Uterus (tissue), 4 donors: ENCODE measurements around the gene PSD4. TPM values are rescaled to one million over a fixed set of nuclear protein-coding genes. Genes with fewer than 3 reads are reported as not detected.

Experiments
- DNase-seq, 2 donors: peaks; one replicate each; pipeline ENCODE4 v3.0.0-alpha.2; 2019 to 2020
- H3K27ac ChIP-seq, 2 donors: fragments of 200-600 bp; sonication (generic); 1 replicate in 1 of 2; 2 replicates in 1 of 2; pipeline ENCODE4 v1.5.1; 2016 to 2018
- H3K27me3 ChIP-seq, 2 donors: fragments of 200-600 bp; sonication (generic); one replicate each; pipeline ENCODE4 v1.5.1; 2018 to 2019; ENCODE audit warnings: control low read depth in 1 of 2
- H3K36me3 ChIP-seq, 2 donors: fragments of 200-600 bp; sonication (generic); one replicate each; pipeline ENCODE4 v1.5.1; 2019; ENCODE audit warnings: control low read depth in 1 of 2
- H3K4me1 ChIP-seq, 2 donors: fragments of 200-600 bp; sonication (generic); one replicate each; pipeline ENCODE4 v1.5.1; 2018 to 2019; ENCODE audit warnings: control low read depth in 1 of 2
- H3K4me3 ChIP-seq, 2 donors: fragments of 200-600 bp; sonication (generic); 1 replicate in 1 of 2; 2 replicates in 1 of 2; pipeline ENCODE4 v1.5.1; 2018 to 2019; ENCODE audit warnings: mild to moderate bottlenecking in 1 of 2
- H3K9me3 ChIP-seq, 2 donors: fragments of 200-600 bp; sonication (generic); one replicate each; pipeline ENCODE4 v1.5.1; 2019; ENCODE audit warnings: control low read depth in 1 of 2
- CTCF ChIP-seq, 4 experiments: fragments of 200-600 bp in 2 of 4; fragments of 450-650 bp in 2 of 4; sonication (generic) in 2 of 4; IDR thresholded peaks; one replicate each; pipeline ENCODE4 v1.5.1; 2016 to 2019; ENCODE audit warnings: antibody characterized with exemption in 4 of 4, mild to moderate bottlenecking in 2 of 4, moderate library complexity in 1 of 4
- POLR2A ChIP-seq, 2 donors: fragments of 450-650 bp; IDR thresholded peaks; one replicate each; pipeline ENCODE4 v1.6.1; 2016; ENCODE audit warnings: antibody characterized with exemption in 2 of 2, mild to moderate bottlenecking in 1 of 2, moderate library complexity in 1 of 2
- intact Hi-C: fragments of 100-400 bp; cut with DNase I; formaldehyde crosslinking; loops from one replicate; pipeline ENCODE4 v1.15.1; 2023; ENCODE audit warnings: low total_unique reads
- total RNA-seq, 4 donors: library from RNA; depleted of rRNA in 3 of 4; stranded (reverse); fragments of >200 nt in 3 of 4; gene quantifications; one replicate each; pipeline versions ENCODE4 v1.1.0 to v1.2.4, GENCODE V29; 2014 to 2023
- donor health status: DM: yes; HTN: yes; CAD: no.

PSD4 gene
- total RNA-seq, 4 donors from 2014 or later, result 1.8 to 31.8 (median 7.6) TPM

GRCh38 chr2:113212245-113213060 is 38.7 kb downstream of the PSD4 start:
- peak; percentile 65 to 74 for DNase-seq
- Histone ChIP-seq H3K4me3 (peak overlapping the region in 1 of 2 donors; percentile 13), H3K4me1 (peaks cover 0 to 4% of the 10 kb centered on the region in 2 donors), H3K27me3 (no peaks in the 10 kb centered on the region), H3K27ac (peak overlapping the region; percentile 75), H3K9me3 (no peaks in the 10 kb centered on the region), H3K36me3 (no peaks in the 10 kb centered on the region)
- TF ChIP-seq CTCF (IDR thresholded peaks at IDR 0.05) (no peak), POLR2A (IDR thresholded peaks at IDR 0.05) (no peak)
- intact Hi-C loops, result no loop called here

GRCh38 chr2:113213061-113213930 is 39.5 kb downstream of the PSD4 start:
- no peak for TF ChIP-seq CTCF (IDR thresholded peaks at IDR 0.05)
- no peak for TF ChIP-seq POLR2A (IDR thresholded peaks at IDR 0.05)
- intact Hi-C loops, result no loop called here
- no peaks in the 10 kb centered on the region for H3K27me3 ChIP-seq
- H3K9me3 ChIP-seq, result no peaks in the 10 kb centered on the region
- H3K36me3 ChIP-seq, result no peaks in the 10 kb centered on the region
- peak overlapping the region in 1 of 2 donors; percentile 75 for H3K27ac ChIP-seq
- no peak for DNase-seq
- H3K4me1 ChIP-seq, result peaks cover 0 to 4% of the 10 kb centered on the region in 2 donors
- H3K4me3 ChIP-seq, result no peak overlapping the region

- no peak overlapping the region for H3K27ac ChIP-seq
- TF ChIP-seq POLR2A (IDR thresholded peaks at IDR 0.05) (no peak), CTCF (IDR thresholded peaks at IDR 0.05) (no peak)
- DNase-seq, result no peak
These were observed 40.4 kb downstream of the PSD4 start for GRCh38 chr2:113214141-113214540.

GRCh38 chr2:113215056-113215455 is 41.3 kb downstream of the PSD4 start:
- TF ChIP-seq POLR2A (IDR thresholded peaks at IDR 0.05) (no peak), CTCF (IDR thresholded peaks at IDR 0.05) (no peak)

More at GRCh38 chr2:113214141-113214540, 40.4 kb downstream of the PSD4 start:
- intact Hi-C loops, result no loop called here
- Histone ChIP-seq H3K27me3 (no peaks in the 10 kb centered on the region), H3K9me3 (no peaks in the 10 kb centered on the region), H3K4me1 (peaks cover 0 to 4% of the 10 kb centered on the region in 2 donors), H3K4me3 (no peak overlapping the region), H3K36me3 (no peaks in the 10 kb centered on the region)

More at GRCh38 chr2:113215056-113215455, 41.3 kb downstream of the PSD4 start:
- H3K4me3 ChIP-seq, result no peak overlapping the region
- no peak for DNase-seq
- peaks cover 0 to 4% of the 10 kb centered on the region in 2 donors for H3K4me1 ChIP-seq
- H3K9me3 ChIP-seq, result no peaks in the 10 kb centered on the region
- intact Hi-C loops, result no loop called here
- H3K36me3 ChIP-seq, result no peaks in the 10 kb centered on the region
- H3K27ac ChIP-seq, result no peak overlapping the region
- no peaks in the 10 kb centered on the region for H3K27me3 ChIP-seq
